ENCODE results near the gene SLC6A11.

The SLC6A11 gene

GRCh38 chr3:10985181-10985580 lies 169.2 kb downstream of the SLC6A11 start:
- no peak for DNase-seq

GRCh38 chr3:10986592-10986991 lies 170.6 kb downstream of the SLC6A11 start:
- DNase-seq, result no peak

- DNase-seq, result no peak
Observed at GRCh38 chr3:10988001-10988665, 172.1 kb downstream of the SLC6A11 start.

- DNase-seq, result no peak
Observed at GRCh38 chr3:10988991-10989484, 173.0 kb downstream of the SLC6A11 start.

All from NCI-H748 treated with DMSO at 0.1 percent for 48 hours (cell line).